Common myeloid progenitor, CD34-positive (primary cell): ENCODE results near the gene PTPRT.

Experiments used
- CTCF ChIA-PET: fragments of 350-600 bp; sonication (Branson Sonifier 250); formaldehyde crosslinking; loops from one replicate; lab custom pipeline; 2021; ENCODE audit warnings: antibody characterized with exemption; lab: Charles Lee
- POLR2A ChIA-PET: fragments of 350-600 bp; sonication (Branson Sonifier 250); formaldehyde crosslinking; loops from one replicate; lab custom pipeline; 2021; ENCODE audit warnings: antibody characterized with exemption; lab: Charles Lee
- DNase-seq, 3 donors: peaks; one replicate each; pipeline versions ENCODE4 v3.0.0 to v3.0.0-alpha.2; 2013
- H3K27ac ChIP-seq, 2 experiments: 1 replicate in 1 of 2; 2 replicates in 1 of 2; pipeline ENCODE4 v1.7.0; 2013; ENCODE audit warnings: inconsistent platforms in 2 of 2, low read length in 2 of 2, mild to moderate bottlenecking in 2 of 2, low read depth in 1 of 2, moderate library complexity in 1 of 2; ENCODE audit not compliant: severe bottlenecking in 2 of 2, insufficient read depth in 1 of 2, poor library complexity in 1 of 2
- H3K27me3 ChIP-seq, 5 experiments: replicated peaks in 2 of 5; 1 replicate in 3 of 5; 2 replicates in 2 of 5; pipeline versions ENCODE4 v1.6.1 to v1.7.0; 2013; ENCODE audit warnings: low read length in 4 of 5, mild to moderate bottlenecking in 2 of 5, moderate library complexity in 2 of 5, inconsistent platforms in 1 of 5; ENCODE audit not compliant: insufficient read depth in 5 of 5, control insufficient read depth in 4 of 5
- H3K36me3 ChIP-seq, 4 experiments: 1 replicate in 2 of 4; 2 replicates in 2 of 4; pipeline versions ENCODE4 v1.6.1 to v1.7.0; 2013; ENCODE audit warnings: low read length in 3 of 4, control low read depth in 1 of 4, mild to moderate bottlenecking in 1 of 4; ENCODE audit not compliant: control insufficient read depth in 4 of 4, insufficient read depth in 4 of 4
- H3K4me1 ChIP-seq, 4 experiments: 1 replicate in 3 of 4; 2 replicates in 1 of 4; pipeline versions ENCODE4 v1.6.1 to v1.7.1; 2013; ENCODE audit warnings: low read length in 3 of 4, mild to moderate bottlenecking in 3 of 4, control low read depth in 1 of 4, inconsistent platforms in 1 of 4, moderate library complexity in 1 of 4; ENCODE audit not compliant: control insufficient read depth in 4 of 4, insufficient read depth in 4 of 4; ENCODE audit errors: control extremely low read depth in 1 of 4
- H3K4me3 ChIP-seq, 7 experiments: 1 replicate in 4 of 7; 2 replicates in 3 of 7; pipeline versions ENCODE4 v1.5.1 to v1.7.0; 2013; ENCODE audit warnings: mild to moderate bottlenecking in 7 of 7, low read length in 6 of 7, moderate library complexity in 6 of 7, inconsistent platforms in 2 of 7, low read depth in 2 of 7, control low read depth in 1 of 7; ENCODE audit not compliant: insufficient read depth in 4 of 7, control insufficient read depth in 1 of 7; ENCODE audit errors: extremely low read depth in 1 of 7
- H3K9me3 ChIP-seq, 5 experiments: 1 replicate in 4 of 5; 2 replicates in 1 of 5; pipeline versions ENCODE4 v1.6.1 to v1.7.1; 2013; ENCODE audit warnings: low read length in 4 of 5, mild to moderate bottlenecking in 2 of 5, inconsistent platforms in 1 of 5, low read depth in 1 of 5, moderate library complexity in 1 of 5; ENCODE audit not compliant: control insufficient read depth in 4 of 5, insufficient read depth in 2 of 5; ENCODE audit errors: control extremely low read depth in 1 of 5
- WGBS: methylation state at CpG from one replicate; pipeline ENCODE4 v1.1.5; 2013; ENCODE audit not compliant: insufficient coverage; 5-methylcytosine and 5-hydroxymethylcytosine counted together

Gene PTPRT

DNA sequence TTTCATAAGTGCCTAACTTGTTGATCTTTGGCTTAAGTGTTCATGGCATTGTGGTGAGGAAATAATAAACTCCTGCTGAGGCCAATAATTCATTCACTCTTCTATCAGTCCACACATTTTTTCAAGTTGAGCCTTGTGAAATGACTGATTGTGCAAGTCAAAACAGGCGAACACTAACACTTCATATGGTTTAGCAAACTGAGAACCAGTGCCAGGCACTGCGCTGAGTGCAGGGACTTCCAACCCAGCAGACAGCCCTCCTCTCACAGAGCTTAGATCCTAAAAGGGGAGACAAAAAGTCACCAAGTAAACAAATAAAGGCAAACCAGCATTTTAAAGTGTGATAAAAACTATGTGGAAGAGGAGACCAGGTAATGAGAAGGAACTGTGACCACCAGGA is 435.0 kb downstream of the PTPRT start:
- WGBS: 100% methylated on average over 2 of the region's 2 CpGs
- ChIA-PET POLR2A (no interaction called here), CTCF (no interaction called here)
- Histone ChIP-seq H3K36me3 (no peaks in the 10 kb centered on the region), H3K27me3 (no peaks in the 10 kb centered on the region), H3K4me1 (no peaks in the 10 kb centered on the region), H3K27ac (no peak overlapping the region), H3K9me3 (no peaks in the 10 kb centered on the region), H3K4me3 (no peak overlapping the region)
- DNase-seq: no peak

DNA sequence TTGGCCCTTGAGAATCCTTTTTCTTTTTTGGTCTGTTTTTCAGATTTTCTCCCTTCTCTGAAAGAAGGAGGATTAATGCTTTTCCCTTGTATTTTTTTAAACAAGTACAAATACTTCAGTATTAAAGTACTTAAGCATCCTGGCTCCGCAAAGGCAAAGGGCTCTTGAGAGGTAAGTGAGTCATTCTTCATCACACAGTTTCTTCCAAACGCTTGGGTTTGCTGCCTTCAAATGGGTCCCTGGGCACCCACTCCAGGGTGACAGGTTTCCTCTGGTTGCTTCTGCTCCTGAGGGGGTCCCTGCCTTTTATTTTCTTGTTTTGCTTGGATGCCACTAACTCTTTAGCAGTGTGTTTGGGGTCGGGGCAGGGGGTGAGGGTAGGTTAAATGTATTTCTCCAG is 437.1 kb downstream of the PTPRT start:
- DNase-seq: no peak
- H3K9me3 ChIP-seq: no peaks in the 10 kb centered on the region
- WGBS: 100% methylated on average over 2 of the region's 3 CpGs
- no peaks in the 10 kb centered on the region for H3K27me3 ChIP-seq
- H3K27ac ChIP-seq: no peak overlapping the region
- H3K4me3 ChIP-seq: no peak overlapping the region
- ChIA-PET CTCF (no interaction called here), POLR2A (no interaction called here)
- no peaks in the 10 kb centered on the region for H3K36me3 ChIP-seq
- H3K4me1 ChIP-seq: no peaks in the 10 kb centered on the region

DNA sequence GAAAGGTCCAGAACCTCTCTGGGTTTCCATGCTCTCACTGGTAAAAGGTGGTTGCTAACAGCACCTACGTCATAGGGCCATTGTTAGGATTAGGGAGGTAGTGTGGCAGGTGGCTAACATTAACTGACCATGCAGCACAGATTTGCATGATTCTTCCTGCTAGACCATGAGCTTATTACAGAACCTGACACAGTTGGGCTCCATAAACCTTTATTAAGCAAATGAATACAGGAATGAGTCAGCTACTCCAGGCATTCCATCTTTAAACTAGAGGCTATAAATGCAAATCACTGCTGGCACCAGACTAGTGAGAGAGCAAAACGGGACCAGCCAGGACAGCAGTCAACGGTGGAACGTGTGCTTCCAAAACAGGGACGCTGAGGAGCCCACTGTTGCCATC is 440.1 kb downstream of the PTPRT start:
- Histone ChIP-seq H3K36me3 (no peaks in the 10 kb centered on the region), H3K4me1 (no peaks in the 10 kb centered on the region), H3K4me3 (no peak overlapping the region), H3K27me3 (no peaks in the 10 kb centered on the region), H3K9me3 (no peaks in the 10 kb centered on the region), H3K27ac (no peak overlapping the region)
- ChIA-PET POLR2A (no interaction called here), CTCF (no interaction called here)
- 76% methylated on average over 4 of the region's 5 CpGs for WGBS
- no peak for DNase-seq

DNA sequence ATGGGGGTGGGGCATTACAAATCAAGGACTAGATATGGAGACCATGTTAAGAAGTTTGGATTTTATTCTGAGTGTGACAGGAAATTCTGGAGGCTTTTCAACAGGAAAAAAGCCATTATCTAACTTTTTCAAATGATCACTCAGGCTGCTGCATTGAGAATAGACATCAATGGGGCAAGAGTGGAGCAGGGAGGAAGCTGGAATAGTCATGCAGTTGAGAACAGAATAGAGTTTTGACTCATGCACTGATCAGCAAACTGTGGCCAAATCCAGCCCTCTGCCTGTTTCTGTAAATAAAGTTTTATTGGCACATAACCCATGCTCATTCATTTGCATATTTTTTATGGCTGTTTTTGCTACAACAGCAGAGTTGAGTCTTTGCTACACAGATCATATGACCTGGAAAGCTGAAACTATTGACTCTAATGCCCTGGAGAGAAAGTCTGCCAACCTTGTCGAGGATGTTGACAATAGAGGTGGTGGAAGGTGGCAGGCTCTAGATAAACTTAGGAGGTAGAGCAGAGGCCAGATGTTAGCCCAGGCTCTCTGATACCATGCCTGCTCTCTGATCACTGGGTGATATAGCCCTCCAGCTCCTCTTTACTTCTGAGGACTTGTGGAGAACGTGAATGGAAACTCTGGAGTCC is 441.8 kb downstream of the PTPRT start:
- no peaks in the 10 kb centered on the region for H3K27me3 ChIP-seq
- ChIA-PET CTCF (no interaction called here), POLR2A (no interaction called here)
- no peak overlapping the region for H3K27ac ChIP-seq
- H3K4me3 ChIP-seq: no peak overlapping the region
- no peaks in the 10 kb centered on the region for H3K4me1 ChIP-seq
- H3K9me3 ChIP-seq: no peaks in the 10 kb centered on the region
- 73% methylated on average over 2 of the region's 2 CpGs for WGBS
- H3K36me3 ChIP-seq: no peaks in the 10 kb centered on the region
- no peak for DNase-seq

DNA sequence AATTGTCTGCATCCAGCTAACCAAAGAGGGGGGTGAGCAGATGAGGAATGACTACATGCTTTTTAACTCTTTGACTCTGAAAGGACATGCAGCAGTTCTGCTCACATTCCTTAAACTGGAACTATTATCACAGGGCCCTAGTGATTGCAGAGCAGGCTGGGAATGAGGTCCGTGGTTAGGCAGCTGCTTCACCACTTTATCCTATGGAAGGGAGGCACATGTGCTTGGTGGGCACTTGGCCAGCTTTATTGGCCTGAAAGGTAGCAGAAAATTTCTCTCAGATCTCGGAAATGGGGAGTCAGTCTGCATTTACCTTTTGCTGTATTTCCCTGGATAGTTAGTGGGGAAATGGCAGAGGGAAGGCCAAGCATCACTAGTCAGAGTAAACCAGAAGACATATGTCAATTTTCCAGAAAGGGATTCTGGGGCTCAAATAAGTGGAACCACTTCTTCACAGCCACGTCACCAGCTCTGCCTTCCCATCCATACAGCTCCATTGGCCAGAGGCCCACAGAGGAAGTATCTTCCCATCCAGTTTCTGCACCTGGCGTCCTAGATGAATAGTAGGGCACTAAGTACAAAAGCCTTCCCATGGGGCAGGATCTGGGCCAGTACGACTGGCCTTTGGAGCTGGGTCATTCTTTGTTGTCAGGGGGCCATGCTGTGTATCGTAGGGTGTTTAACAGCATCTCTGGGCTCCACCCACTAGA is 444.8 kb downstream of the PTPRT start:
- Histone ChIP-seq H3K4me3 (no peak overlapping the region), H3K27me3 (no peaks in the 10 kb centered on the region), H3K4me1 (no peaks in the 10 kb centered on the region), H3K9me3 (peaks cover 0 to 3% (median 0%) of the 10 kb centered on the region in 5 experiments), H3K27ac (no peak overlapping the region), H3K36me3 (no peaks in the 10 kb centered on the region)
- POLR2A ChIA-PET: no interaction called here
- DNase-seq: no peak
- 84% methylated on average over 5 of the region's 6 CpGs for WGBS
- CTCF ChIA-PET: no interaction called here

DNA sequence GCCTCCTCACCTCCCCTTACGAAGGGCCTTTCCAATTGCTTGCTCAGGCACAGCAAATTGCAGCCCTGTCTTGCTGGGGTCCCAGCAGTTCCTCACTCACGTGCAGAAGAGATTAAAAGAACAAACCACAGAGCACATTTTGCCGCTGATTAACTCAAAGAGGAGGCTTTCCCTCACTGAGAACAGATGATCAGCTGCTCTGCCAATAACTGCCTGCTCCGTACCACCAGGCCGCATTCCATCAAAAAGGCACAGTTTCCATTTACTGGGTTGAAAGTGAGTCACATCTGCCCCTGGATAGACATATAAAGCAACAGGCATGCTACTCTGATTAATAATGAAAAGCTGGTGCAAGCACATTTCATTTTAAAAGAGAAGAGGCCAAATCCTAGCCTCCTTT is 446.8 kb downstream of the PTPRT start:
- H3K27me3 ChIP-seq: no peaks in the 10 kb centered on the region
- POLR2A ChIA-PET: no interaction called here

DNA sequence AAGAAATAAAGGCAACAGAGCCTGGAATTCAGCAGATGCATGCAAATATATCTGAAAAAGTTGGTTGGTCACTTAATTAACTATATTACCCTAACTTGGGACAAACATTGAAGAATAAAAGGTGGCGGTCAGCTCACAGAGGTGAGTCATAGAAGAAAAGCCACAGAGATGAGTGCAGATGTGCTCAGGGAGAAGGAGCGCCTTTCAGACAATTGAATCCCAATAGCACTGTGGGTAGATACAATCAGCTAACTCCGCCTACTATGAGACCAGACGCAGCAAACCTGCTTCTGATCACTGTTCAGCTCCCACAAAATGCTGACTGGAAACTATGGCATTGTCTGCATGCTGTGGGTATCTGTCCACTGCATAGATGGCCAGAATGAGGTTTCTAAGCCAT is 447.8 kb downstream of the PTPRT start:
- peaks cover 0 to 3% (median 0%) of the 10 kb centered on the region in 5 experiments for H3K9me3 ChIP-seq
- H3K36me3 ChIP-seq: no peaks in the 10 kb centered on the region

More for the DNA sequence above, 446.8 kb downstream of the PTPRT start:
- H3K4me3 ChIP-seq: no peak overlapping the region
- no peak for DNase-seq
- CTCF ChIA-PET: no interaction called here
- H3K27ac ChIP-seq: no peak overlapping the region
- H3K4me1 ChIP-seq: no peaks in the 10 kb centered on the region
- H3K36me3 ChIP-seq: no peaks in the 10 kb centered on the region
- H3K9me3 ChIP-seq: peaks cover 0 to 3% (median 0%) of the 10 kb centered on the region in 5 experiments
- 91% methylated on average over 5 of the region's 5 CpGs for WGBS

More for the DNA sequence above, 447.8 kb downstream of the PTPRT start:
- no peak for DNase-seq
- no peaks in the 10 kb centered on the region for H3K4me1 ChIP-seq
- H3K4me3 ChIP-seq: no peak overlapping the region
- H3K27ac ChIP-seq: no peak overlapping the region
- POLR2A ChIA-PET: no interaction called here
- 96% methylated on average over 4 of the region's 4 CpGs for WGBS
- CTCF ChIA-PET: no interaction called here
- no peaks in the 10 kb centered on the region for H3K27me3 ChIP-seq
